Esophagus squamous epithelium (tissue), 5 donors: ENCODE measurements around the gene BRK1. TPM values are rescaled to one million over a fixed set of nuclear protein-coding genes. Genes with fewer than 3 reads are reported as not detected.
"Not testable (repeated sequence)": the region's sequence is repeated elsewhere in the genome, so short reads cannot be mapped to it uniquely, and the experiment has no call there.

ENCODE experiments used
- DNase-seq: peaks from one replicate; lab custom pipeline; 2025; lab: John Stamatoyannopoulos, UW
- H3K27ac ChIP-seq, 4 donors: fragments of 200-600 bp; sonication (generic); one replicate each; pipeline ENCODE4 v1.5.1; 2016 to 2019; ENCODE audit warnings: mild to moderate bottlenecking in 1 of 4
- H3K27me3 ChIP-seq, 4 donors: fragments of 200-600 bp; sonication (generic); 1 replicate in 3 of 4; 2 replicates in 1 of 4; pipeline versions ENCODE4 v1.5.1 to v1.6.0; 2017 to 2021; ENCODE audit warnings: antibody characterized with exemption in 1 of 4
- H3K36me3 ChIP-seq, 3 donors: fragments of 200-600 bp; sonication (generic); one replicate each; pipeline ENCODE4 v1.5.1; 2016 to 2019
- H3K4me1 ChIP-seq, 3 donors: fragments of 200-600 bp; sonication (generic); one replicate each; pipeline ENCODE4 v1.5.1; 2017 to 2019
- H3K4me3 ChIP-seq, 4 donors: fragments of 200-600 bp; sonication (generic); 1 replicate in 3 of 4; 2 replicates in 1 of 4; pipeline ENCODE4 v1.5.1; 2016 to 2019; ENCODE audit warnings: mild to moderate bottlenecking in 2 of 4, moderate library complexity in 1 of 4
- H3K9me3 ChIP-seq, 3 donors: fragments of 200-600 bp; sonication (generic); one replicate each; pipeline ENCODE4 v1.5.1; 2016 to 2019
- POLR2A ChIP-seq, 4 donors: fragments of 450-650 bp; IDR thresholded peaks; one replicate each; pipeline ENCODE4 v1.6.1; 2017; ENCODE audit warnings: antibody characterized with exemption in 4 of 4, mild to moderate bottlenecking in 4 of 4, moderate library complexity in 3 of 4
- WGBS, 2 donors: methylation state at CpG; one replicate each; pipeline ENCODE4 v1.1.5; 2018; 5-methylcytosine and 5-hydroxymethylcytosine counted together
- intact Hi-C: fragments of 100-400 bp; cut with DNase I; formaldehyde crosslinking; loops from one replicate; pipeline ENCODE4 v1.15.0; 2022
- total RNA-seq, 4 donors: library from RNA; depleted of rRNA; stranded (reverse); fragments of >200 nt; gene quantifications; one replicate each; pipeline ENCODE4 v1.1.0, GENCODE V29; 2016
- TF ChIP-seq, protein P1 (sequence below), 6 experiments: fragments of 450-650 bp in 4 of 6; fragments of 200-600 bp in 2 of 6; sonication (generic) in 2 of 6; IDR thresholded peaks; one replicate each; pipeline ENCODE4 v1.5.1; 2016 to 2019; ENCODE audit warnings: antibody characterized with exemption in 6 of 6, mild to moderate bottlenecking in 4 of 6, moderate library complexity in 4 of 6
- donor health status: DM: yes; HTN: yes; CAD: no.

BRK1 gene
- total RNA-seq, 4 donors from 2014 or later: 52.0 to 134 (median 100) TPM

DNA sequence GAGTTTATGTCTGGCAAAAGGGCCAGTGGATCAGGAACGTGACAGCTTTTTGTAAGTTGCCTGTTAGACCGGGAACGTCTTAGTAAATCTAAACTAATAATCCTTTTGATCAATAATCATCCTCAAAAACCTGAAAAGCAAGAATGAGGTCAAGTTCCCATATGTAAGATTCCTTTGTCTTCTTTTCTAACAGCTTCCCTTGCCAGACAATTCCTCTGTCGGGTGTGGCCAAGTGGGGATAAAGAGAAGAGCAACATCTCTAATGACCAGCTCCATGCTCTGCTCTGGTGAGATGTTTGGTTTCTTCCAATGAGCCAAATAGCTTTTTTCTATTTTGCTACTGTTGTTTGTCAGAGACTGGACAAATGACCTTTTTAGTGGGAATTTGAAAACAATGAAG is 27.2 kb upstream of the BRK1 start:
- H3K36me3 ChIP-seq: peaks cover 0 to 3% (median 0%) of the 10 kb centered on the region in 3 donors
- H3K4me3 ChIP-seq: no peak overlapping the region
- H3K27ac ChIP-seq: no peak overlapping the region
- DNase-seq: no peak
- TF ChIP-seq POLR2A (IDR thresholded peaks at IDR 0.05): no peak
- TF ChIP-seq, protein P1, sequence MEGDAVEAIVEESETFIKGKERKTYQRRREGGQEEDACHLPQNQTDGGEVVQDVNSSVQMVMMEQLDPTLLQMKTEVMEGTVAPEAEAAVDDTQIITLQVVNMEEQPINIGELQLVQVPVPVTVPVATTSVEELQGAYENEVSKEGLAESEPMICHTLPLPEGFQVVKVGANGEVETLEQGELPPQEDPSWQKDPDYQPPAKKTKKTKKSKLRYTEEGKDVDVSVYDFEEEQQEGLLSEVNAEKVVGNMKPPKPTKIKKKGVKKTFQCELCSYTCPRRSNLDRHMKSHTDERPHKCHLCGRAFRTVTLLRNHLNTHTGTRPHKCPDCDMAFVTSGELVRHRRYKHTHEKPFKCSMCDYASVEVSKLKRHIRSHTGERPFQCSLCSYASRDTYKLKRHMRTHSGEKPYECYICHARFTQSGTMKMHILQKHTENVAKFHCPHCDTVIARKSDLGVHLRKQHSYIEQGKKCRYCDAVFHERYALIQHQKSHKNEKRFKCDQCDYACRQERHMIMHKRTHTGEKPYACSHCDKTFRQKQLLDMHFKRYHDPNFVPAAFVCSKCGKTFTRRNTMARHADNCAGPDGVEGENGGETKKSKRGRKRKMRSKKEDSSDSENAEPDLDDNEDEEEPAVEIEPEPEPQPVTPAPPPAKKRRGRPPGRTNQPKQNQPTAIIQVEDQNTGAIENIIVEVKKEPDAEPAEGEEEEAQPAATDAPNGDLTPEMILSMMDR (IDR thresholded peaks at IDR 0.05): no peak
- WGBS, 2 donors: 53 to 64% methylated on average over 4 of the region's 4 CpGs
- peaks cover 0 to 29% (median 0%) of the 10 kb centered on the region in 3 donors for H3K4me1 ChIP-seq
- no peaks in the 10 kb centered on the region for H3K9me3 ChIP-seq
- H3K27me3 ChIP-seq: no peaks in the 10 kb centered on the region
- intact Hi-C loops: no loop called here

DNA sequence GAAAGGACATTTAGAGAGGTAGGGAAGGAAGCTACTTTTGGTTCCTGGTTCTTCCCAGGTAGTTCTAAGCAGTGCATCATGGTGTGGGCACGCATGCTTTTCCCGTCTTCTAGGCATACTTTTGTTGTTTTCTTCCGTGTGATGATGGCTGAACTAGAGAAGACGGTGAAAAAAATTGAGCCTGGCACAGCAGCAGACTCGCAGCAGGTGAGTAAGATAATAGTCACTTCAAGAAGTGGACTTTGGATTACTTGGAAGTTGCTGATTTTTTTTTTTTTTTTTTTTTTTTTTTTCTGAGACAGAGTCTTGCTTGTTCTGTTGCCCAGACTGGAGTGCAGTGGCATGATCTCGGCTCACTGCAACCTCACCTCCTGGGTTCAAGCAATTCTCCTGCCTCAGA is 25.3 kb upstream of the BRK1 start:
- Histone ChIP-seq H3K4me1 (peaks cover 0 to 29% (median 0%) of the 10 kb centered on the region in 3 donors), H3K36me3 (peaks cover 0 to 3% (median 0%) of the 10 kb centered on the region in 3 donors), H3K27ac (no peak overlapping the region), H3K4me3 (no peak overlapping the region), H3K27me3 (no peaks in the 10 kb centered on the region), H3K9me3 (no peaks in the 10 kb centered on the region)
- intact Hi-C loops: no loop called here
- TF ChIP-seq POLR2A (IDR thresholded peaks at IDR 0.05): no peak
- TF ChIP-seq, protein P1 (IDR thresholded peaks at IDR 0.05): no peak
- 85 to 87% methylated on average over 6 of the region's 6 CpGs for WGBS, 2 donors
- DNase-seq: no peak

DNA sequence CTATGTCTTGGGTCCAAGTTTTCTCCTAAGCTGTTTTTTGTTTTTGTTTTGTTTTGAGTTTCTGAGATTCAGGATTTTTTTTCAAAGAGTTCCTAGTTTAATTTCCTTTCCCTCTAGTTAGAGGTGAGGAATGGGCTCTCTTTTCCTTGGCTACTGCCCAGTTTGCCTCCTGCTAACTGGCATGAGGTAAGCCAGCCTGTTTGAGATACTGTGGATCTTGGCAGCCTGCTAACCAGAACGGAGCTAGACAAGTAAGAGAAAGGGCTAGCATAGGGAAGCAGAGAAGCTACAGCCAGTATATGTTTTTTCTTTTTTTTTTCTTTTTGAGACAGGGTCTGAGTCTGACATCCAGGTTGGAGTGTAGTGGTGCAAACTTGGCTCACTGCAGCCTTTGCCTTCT is 24.7 kb upstream of the BRK1 start:
- H3K27me3 ChIP-seq, H3K36me3 ChIP-seq, H3K27ac ChIP-seq, H3K4me3 ChIP-seq, DNase-seq, H3K9me3 ChIP-seq, intact Hi-C loops: not testable (repeated sequence)
- no CpG with 5 or more reads among the region's 1 CpG for WGBS, 2 donors
- peaks cover 0 to 24% (median 0%) of the 10 kb centered on the region in 3 donors for H3K4me1 ChIP-seq

DNA sequence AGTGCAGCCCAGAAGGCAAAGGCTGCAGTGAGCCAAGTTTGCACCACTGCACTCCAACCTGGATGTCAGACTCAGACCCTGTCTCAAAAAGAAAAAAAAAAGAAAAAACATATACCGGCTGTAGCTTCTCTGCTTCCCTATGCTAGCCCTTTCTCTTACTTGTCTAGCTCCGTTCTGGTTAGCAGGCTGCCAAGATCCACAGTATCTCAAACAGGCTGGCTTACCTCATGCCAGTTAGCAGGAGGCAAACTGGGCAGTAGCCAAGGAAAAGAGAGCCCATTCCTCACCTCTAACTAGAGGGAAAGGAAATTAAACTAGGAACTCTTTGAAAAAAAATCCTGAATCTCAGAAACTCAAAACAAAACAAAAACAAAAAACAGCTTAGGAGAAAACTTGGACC is 24.1 kb upstream of the BRK1 start:
- H3K27me3 ChIP-seq, H3K4me3 ChIP-seq, H3K9me3 ChIP-seq, H3K27ac ChIP-seq, H3K36me3 ChIP-seq, DNase-seq, intact Hi-C loops: not testable (repeated sequence)
- peaks cover 0 to 18% (median 0%) of the 10 kb centered on the region in 3 donors for H3K4me1 ChIP-seq
- WGBS, 2 donors: no CpG with 5 or more reads among the region's 2 CpGs

DNA sequence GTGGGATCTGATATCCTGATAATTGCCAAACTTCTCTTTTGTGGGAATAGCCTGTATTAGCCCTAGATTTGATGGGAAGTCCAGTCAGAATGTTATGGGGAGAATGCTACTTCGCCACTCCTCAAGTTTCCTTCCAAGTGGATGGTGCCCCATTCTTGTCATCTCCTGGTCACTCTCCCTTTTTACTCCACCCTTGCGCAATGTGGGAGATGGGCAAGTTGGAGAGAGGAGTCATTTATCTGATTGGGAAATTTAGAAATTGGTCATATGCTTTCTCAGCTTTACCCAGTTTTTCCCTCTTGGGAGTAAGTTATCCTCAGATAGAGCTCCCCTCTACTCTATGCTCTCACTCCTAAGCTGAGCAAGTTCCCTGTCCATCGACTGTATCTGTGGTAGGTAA is 21.8 kb upstream of the BRK1 start:
- Histone ChIP-seq H3K27ac (no peak overlapping the region), H3K4me1 (no peaks in the 10 kb centered on the region), H3K36me3 (peaks cover 0 to 3% (median 0%) of the 10 kb centered on the region in 3 donors), H3K27me3 (no peaks in the 10 kb centered on the region), H3K9me3 (no peaks in the 10 kb centered on the region), H3K4me3 (no peak overlapping the region)
- whole genome bisulfite sequencing, 2 donors: 95 to 96% methylated on average over 3 of the region's 3 CpGs
- intact Hi-C loops: no loop called here
- DNase-seq: no peak
- TF ChIP-seq, protein P1 (IDR thresholded peaks at IDR 0.05): no peak
- no peak for TF ChIP-seq POLR2A (IDR thresholded peaks at IDR 0.05)

DNA sequence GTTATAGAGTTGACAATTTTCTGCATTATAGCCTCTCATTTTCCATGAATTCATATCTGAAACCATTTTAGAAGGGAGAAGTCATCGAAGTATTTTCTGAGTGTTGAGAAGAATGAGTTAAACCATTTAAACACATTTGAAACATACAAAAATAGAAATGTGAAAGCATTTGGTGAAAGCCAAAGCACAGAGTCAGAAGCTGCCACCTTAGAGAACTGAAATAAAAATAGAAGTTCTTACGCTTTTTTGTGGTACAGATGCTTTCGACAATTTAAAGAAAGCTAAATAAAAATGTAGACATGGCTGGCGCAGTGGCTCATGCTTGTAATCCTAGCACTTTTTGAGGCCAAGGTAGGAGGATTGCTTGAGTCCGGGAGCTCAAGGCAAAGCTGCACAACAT is 16.4 kb upstream of the BRK1 start:
- H3K4me1 ChIP-seq: no peaks in the 10 kb centered on the region
- no peaks in the 10 kb centered on the region for H3K9me3 ChIP-seq
- WGBS, 2 donors: 90 to 98% methylated on average over 5 of the region's 5 CpGs
- H3K4me3 ChIP-seq: no peak overlapping the region
- intact Hi-C loops: no loop called here
- H3K27ac ChIP-seq: no peak overlapping the region
- TF ChIP-seq POLR2A (IDR thresholded peaks at IDR 0.05): no peak
- TF ChIP-seq, protein P1 (IDR thresholded peaks at IDR 0.05): no peak
- no peak for DNase-seq
- no peaks in the 10 kb centered on the region for H3K27me3 ChIP-seq
- H3K36me3 ChIP-seq: no peaks in the 10 kb centered on the region
